NCI-H146 treated with DMSO at 0.1 percent for 48 hours (cell line): ENCODE measurements around the gene NFKB2.

Experiments
- DNase-seq: peaks from one replicate; lab custom pipeline; 2025; ENCODE audit not compliant: unreplicated experiment; lab: John Stamatoyannopoulos, UW

The NFKB2 gene

GRCh38 chr10:102394079-102394800, 1.3 kb upstream of the NFKB2 start:
- peak; percentile 54 for DNase-seq

DNA sequence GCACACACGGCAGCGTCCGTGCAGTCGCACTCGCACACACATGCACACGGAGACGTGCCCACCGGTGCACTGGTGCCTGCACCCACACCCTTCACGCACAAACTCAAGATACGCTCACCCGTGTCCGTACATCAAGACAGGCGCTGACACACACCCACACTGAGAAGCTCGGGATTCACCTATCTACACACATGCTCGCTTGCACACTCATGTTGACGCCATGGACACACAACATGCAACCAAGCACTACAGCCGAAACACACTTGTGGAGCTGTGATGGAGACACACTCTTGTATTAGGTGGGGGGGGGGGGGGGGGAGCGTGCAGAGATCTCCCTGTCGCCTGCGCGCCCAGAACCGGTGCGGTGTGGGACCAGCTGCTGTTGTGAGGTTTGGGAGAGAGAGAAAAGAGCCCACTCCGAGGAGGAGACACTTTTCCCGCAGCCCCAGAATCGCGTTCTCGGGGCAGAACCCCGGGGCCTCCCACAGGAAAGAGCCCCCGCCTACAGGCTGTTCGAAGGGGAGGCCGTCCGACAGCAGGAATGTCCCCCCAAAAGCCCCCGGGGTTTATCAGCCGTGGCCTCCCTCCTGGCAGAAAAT, 605 bp upstream of the NFKB2 start:
- DNase-seq = no peak

- DNase-seq = no peak
Observed at GRCh38 chr10:102396317-102396650, 779 bp downstream of the NFKB2 start.

GRCh38 chr10:102396730-102397151, 1.2 kb downstream of the NFKB2 start:
- DNase-seq = no peak

DNA sequence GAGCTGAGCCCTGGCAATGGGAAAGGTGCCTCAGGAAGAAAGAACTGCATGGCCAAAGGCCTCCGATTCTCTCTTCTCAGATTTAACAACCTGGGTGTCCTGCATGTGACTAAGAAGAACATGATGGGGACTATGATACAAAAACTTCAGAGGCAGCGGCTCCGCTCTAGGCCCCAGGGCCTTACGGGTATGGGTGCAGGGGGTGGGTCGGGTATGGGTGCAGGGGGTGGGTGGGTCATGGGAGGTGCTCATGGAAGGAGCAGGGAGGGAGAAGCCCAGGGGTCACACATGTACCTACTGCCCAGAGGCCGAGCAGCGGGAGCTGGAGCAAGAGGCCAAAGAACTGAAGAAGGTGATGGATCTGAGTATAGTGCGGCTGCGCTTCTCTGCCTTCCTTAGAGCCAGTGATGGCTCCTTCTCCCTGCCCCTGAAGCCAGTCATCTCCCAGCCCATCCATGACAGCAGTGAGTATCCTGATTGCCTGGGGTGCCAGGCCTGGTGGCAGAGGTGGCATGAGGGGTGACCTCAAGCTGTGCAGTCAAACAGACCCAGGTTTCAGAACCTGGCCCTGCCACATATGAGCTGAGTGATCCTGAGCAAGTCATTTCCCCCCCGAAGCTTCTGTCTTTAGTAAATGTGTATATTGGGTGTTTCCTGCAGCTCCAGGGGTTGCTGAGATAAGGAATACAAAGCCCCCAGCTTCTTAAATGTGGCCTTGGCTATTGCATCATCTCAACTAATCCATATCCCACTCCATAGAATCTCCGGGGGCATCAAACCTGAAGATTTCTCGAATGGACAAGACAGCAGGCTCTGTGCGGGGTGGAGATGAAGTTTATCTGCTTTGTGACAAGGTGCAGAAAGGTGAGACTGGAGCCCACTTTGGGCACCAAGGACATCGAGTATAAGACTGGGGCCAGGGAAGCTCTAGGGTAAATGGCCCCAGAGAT, 2.0 kb downstream of the NFKB2 start:
- DNase-seq = no peak

DNA sequence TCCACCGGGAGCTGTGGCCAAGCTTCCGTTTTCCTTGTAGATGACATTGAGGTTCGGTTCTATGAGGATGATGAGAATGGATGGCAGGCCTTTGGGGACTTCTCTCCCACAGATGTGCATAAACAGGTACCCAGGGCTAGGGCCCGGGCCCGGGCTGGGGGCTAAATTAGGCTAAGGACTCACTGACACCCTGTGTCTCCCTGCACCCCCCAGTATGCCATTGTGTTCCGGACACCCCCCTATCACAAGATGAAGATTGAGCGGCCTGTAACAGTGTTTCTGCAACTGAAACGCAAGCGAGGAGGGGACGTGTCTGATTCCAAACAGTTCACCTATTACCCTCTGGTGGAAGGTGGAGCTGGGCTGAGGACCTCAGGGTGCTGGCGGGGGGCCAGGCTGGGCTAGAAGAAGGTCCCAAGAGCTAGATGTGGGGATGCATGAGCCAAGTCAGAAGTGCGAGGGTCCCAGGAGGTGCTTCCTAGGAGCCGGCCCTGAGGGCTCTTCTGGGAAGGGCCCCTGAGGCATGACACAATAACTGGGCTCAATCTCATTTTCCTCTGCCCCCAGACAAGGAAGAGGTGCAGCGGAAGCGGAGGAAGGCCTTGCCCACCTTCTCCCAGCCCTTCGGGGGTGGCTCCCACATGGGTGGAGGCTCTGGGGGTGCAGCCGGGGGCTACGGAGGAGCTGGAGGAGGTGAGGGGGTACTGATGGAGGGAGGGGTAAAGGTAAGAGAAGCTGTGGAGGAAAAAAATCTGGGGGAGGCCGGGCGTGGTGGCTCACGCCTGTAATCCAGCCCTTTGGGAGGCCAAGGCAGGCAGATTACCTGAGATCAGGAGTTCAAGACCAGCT, 2.9 kb downstream of the NFKB2 start:
- DNase-seq = no peak

- peak; percentile 55 for DNase-seq
Observed at GRCh38 chr10:102399217-102400021, 3.9 kb downstream of the NFKB2 start.

- DNase-seq = peak; percentile 14
Observed at GRCh38 chr10:102400076-102400475, 4.6 kb downstream of the NFKB2 start.

DNA sequence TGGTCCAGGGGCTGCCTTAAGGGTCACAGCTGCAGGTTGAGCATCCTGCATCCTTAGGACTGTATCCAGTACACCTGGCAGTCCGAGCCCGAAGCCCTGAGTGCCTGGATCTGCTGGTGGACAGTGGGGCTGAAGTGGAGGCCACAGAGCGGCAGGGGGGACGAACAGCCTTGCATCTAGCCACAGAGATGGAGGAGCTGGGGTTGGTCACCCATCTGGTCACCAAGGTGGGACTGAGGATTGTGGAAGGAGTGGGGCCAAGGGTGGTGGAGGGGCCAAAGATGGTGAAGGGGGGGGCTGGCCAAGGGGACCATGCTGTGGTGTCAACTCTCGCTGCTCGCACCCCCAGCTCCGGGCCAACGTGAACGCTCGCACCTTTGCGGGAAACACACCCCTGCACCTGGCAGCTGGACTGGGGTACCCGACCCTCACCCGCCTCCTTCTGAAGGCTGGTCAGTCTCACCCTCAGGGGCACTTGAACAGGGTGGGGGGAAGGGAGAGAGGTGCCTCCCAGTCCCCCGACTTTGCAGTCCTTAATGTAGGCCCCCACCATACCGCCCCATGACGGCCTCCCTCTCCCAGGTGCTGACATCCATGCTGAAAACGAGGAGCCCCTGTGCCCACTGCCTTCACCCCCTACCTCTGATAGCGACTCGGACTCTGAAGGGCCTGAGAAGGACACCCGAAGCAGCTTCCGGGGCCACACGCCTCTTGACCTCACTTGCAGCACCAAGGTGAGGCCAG, 5.3 kb downstream of the NFKB2 start:
- no peak for DNase-seq

- no peak for DNase-seq
Observed at GRCh38 chr10:102401342-102401654, 5.8 kb downstream of the NFKB2 start.

DNA sequence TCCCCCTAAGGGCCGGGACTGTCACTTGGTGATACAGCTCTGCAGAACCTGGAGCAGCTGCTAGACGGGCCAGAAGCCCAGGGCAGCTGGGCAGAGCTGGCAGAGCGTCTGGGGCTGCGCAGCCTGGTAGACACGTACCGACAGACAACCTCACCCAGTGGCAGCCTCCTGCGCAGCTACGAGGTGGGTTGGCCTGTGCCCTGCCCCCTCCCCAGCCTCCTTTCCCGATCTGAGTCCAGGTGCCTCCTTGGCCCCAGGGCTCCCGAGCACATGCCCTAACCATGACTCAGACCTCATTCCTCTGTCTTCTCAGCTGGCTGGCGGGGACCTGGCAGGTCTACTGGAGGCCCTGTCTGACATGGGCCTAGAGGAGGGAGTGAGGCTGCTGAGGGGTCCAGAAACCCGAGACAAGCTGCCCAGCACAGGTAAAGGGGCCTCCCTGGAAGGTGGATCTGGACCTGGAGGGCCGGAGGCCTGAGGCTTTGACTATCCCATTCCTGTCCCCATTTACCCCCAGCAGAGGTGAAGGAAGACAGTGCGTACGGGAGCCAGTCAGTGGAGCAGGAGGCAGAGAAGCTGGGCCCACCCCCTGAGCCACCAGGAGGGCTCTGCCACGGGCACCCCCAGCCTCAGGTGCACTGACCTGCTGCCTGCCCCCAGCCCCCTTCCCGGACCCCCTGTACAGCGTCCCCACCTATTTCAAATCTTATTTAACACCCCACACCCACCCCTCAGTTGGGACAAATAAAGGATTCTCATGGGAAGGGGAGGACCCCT, 6.4 kb downstream of the NFKB2 start:
- no peak for DNase-seq

GRCh38 chr10:102402512-102402896, 7.0 kb downstream of the NFKB2 start:
- no peak for DNase-seq

DNA sequence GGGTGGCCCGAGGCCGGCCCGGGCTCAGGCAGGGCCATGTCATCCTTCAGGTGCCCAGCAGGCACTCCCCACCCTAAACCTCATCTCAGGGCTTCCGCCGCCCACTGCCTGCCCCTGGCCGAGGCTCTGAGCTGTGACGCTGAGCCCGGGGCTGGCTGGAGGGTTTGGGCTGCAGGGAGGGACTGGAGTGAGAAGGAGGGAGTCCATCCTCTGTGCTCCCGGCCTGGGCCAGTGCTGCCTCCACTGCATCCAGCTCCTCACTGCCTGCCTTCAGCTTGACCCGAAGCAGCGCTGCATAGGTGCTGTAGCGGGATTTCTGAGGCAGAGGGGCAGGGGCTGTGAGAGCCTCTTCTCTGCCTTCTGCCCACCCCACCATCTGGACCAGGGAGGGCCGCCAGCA, 7.6 kb downstream of the NFKB2 start:
- DNase-seq = no peak

- no peak for DNase-seq
Observed at GRCh38 chr10:102404361-102405107, 9.0 kb downstream of the NFKB2 start.

GRCh38 chr10:102405108-102405571, 9.6 kb downstream of the NFKB2 start:
- no peak for DNase-seq

DNA sequence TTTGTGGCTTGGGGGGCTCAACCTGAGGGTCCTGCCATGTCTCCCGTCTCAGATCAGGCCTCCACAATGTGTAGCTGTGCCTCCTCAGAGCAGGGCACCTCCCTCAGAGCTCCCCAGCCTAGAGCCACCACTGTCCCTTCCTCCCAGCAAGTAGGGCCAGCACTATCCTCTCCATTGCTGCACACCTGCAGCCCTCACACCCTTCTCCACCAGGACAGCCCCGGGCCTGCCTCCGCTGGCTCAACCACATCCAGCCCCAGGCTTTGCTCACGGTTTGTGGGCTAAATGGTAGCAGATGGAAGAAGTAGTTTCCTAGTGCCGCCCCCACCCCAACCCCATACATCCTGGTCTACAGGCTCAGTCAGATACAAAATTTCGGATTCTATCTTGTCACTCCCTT, 10.1 kb downstream of the NFKB2 start:
- no peak for DNase-seq

GRCh38 chr10:102406815-102407214, 11.3 kb downstream of the NFKB2 start:
- DNase-seq = no peak
